Ishikawa (cell line): ENCODE data around the gene FPR2.

Source experiments
- FOXM1 ChIP-seq: IDR thresholded peaks from 2 replicates; pipeline ENCODE4 v1.6.1; 2012; ENCODE audit warnings: low read depth, borderline replicate concordance
- RAD21 ChIP-seq: IDR thresholded peaks from 2 replicates; pipeline ENCODE4 v1.6.1; 2012; ENCODE audit warnings: low read depth
- TAF1 ChIP-seq: IDR thresholded peaks from 2 replicates; pipeline ENCODE4 v1.6.1; 2012; ENCODE audit warnings: low read depth, mild to moderate bottlenecking

DNA sequence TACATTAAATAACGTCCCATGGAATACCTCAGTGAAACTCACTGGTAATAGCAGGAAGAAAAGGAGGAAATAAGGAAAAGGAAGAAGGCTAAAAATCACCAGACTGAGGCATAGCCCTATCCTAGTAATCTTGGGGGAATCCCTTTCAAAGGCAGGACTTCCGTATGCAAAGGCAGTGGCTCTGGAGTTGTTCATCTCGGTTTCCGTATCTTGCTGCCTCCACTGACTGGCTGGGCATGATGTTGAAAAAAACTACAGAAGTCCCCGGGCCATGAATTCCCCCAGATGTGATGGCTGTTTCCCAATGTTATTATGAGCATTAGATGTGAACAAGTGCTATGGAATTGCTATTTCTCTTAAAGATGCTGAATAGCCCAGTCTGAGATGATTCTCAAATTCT, 5.5 kb downstream of the FPR2 start:
- no peak for TF ChIP-seq TAF1
- no peak for TF ChIP-seq FOXM1
- no peak for TF ChIP-seq RAD21
